Cortex of kidney (tissue), 1 donor: ENCODE results near the gene TOMM22.

Experiments
- DNase-seq: peaks from one replicate; lab custom pipeline; 2025; lab: John Stamatoyannopoulos, UW

TOMM22 gene

GRCh38 chr22:38696606-38697424 is 15.1 kb downstream of the TOMM22 start:
- no peak for DNase-seq

GRCh38 chr22:38697425-38698089 is 15.8 kb downstream of the TOMM22 start:
- DNase-seq, result no peak

GRCh38 chr22:38698407-38699094 is 16.8 kb downstream of the TOMM22 start:
- no peak for DNase-seq

- no peak for DNase-seq
Observed at GRCh38 chr22:38699143-38699542, 17.4 kb downstream of the TOMM22 start.

GRCh38 chr22:38699784-38700183 is 18.0 kb downstream of the TOMM22 start:
- DNase-seq, result no peak

- DNase-seq, result no peak
Observed at GRCh38 chr22:38700270-38700788, 18.6 kb downstream of the TOMM22 start.

GRCh38 chr22:38700789-38701628 is 19.3 kb downstream of the TOMM22 start, which contains the start of gene JOSD1:
JOSD1 (minus strand) TSS chr22:38700943; CDS start chr22:38699987, 956 bp downstream.
- DNase-seq, result peak; percentile 60

- DNase-seq, result no peak
Observed at GRCh38 chr22:38704654-38705234, 23.0 kb downstream of the TOMM22 start.

GRCh38 chr22:38705235-38706100 is 23.7 kb downstream of the TOMM22 start, which contains the start of gene GTPBP1:
GTPBP1 (plus strand) TSS chr22:38705944; CDS start chr22:38705956, 12 bp downstream.
- DNase-seq, result no peak

GRCh38 chr22:38706101-38706900 is 24.5 kb downstream of the TOMM22 start:
- DNase-seq, result no peak

- no peak for DNase-seq
Observed at GRCh38 chr22:38706901-38707195, 25.1 kb downstream of the TOMM22 start.

GRCh38 chr22:38707346-38707745 is 25.6 kb downstream of the TOMM22 start:
- no peak for DNase-seq

GRCh38 chr22:38707984-38708383 is 26.2 kb downstream of the TOMM22 start:
- no peak for DNase-seq

GRCh38 chr22:38709306-38709705 is 27.5 kb downstream of the TOMM22 start:
- no peak for DNase-seq

- DNase-seq, result no peak
Observed at GRCh38 chr22:38710351-38710750, 28.6 kb downstream of the TOMM22 start.

GRCh38 chr22:38710866-38711265 is 29.1 kb downstream of the TOMM22 start:
- DNase-seq, result no peak

- DNase-seq, result no peak
Observed at GRCh38 chr22:38712486-38713207, 30.9 kb downstream of the TOMM22 start.

- no peak for DNase-seq
Observed at GRCh38 chr22:38713921-38714320, 32.2 kb downstream of the TOMM22 start.
